Astrocyte (in vitro differentiated cells and primary cell): ENCODE measurements around the gene FUZ. TPM values are rescaled to one million over a fixed set of nuclear protein-coding genes. Genes with fewer than 3 reads are reported as not detected.
"Not testable (repeated sequence)": the region's sequence is repeated elsewhere in the genome, so short reads cannot be mapped to it uniquely, and the experiment has no call there.

ENCODE experiments used
- DNase-seq: peaks from one replicate; pipeline ENCODE4 v3.0.0-alpha.2; 2010; ENCODE audit warnings: low read depth
- FAIRE-seq: peaks from 2 replicates; lab custom pipeline; 2011; peaks lifted over from hg19 to GRCh38; lab: Jason Lieb, UNC
- H2AFZ ChIP-seq: 2 replicates; pipeline ENCODE4 v1.6.0; 2012; ENCODE audit warnings: low read depth, low read length, inconsistent platforms
- H3K27ac ChIP-seq: 2 replicates; pipeline ENCODE4 v1.5.1; 2011; ENCODE audit warnings: low read depth, low read length, inconsistent platforms
- H3K27me3 ChIP-seq: 2 replicates; pipeline ENCODE4 v1.6.0; 2011; ENCODE audit warnings: low read length, inconsistent platforms; ENCODE audit not compliant: insufficient read depth
- H3K36me3 ChIP-seq: 2 replicates; pipeline ENCODE4 v1.5.1; 2011; ENCODE audit warnings: low read length, inconsistent platforms; ENCODE audit not compliant: insufficient read depth
- H3K4me1 ChIP-seq: 2 replicates; pipeline ENCODE4 v1.5.1; 2011; ENCODE audit warnings: low read length, inconsistent platforms; ENCODE audit not compliant: insufficient read depth
- H3K4me2 ChIP-seq: 2 replicates; pipeline ENCODE4 v1.6.0; 2012; ENCODE audit warnings: low read length, inconsistent platforms
- H3K4me3 ChIP-seq: 2 replicates; pipeline ENCODE4 v1.5.1; 2011; ENCODE audit warnings: low read depth, mild to moderate bottlenecking, low read length, inconsistent platforms; ENCODE audit not compliant: insufficient read depth
- H3K79me2 ChIP-seq: 2 replicates; pipeline ENCODE4 v1.6.0; 2012; ENCODE audit warnings: mild to moderate bottlenecking, low read length, inconsistent platforms; ENCODE audit not compliant: insufficient read depth
- H3K9ac ChIP-seq: 2 replicates; pipeline ENCODE4 v1.6.0; 2012; ENCODE audit warnings: mild to moderate bottlenecking, low read length, inconsistent platforms
- H3K9me3 ChIP-seq: 2 replicates; pipeline ENCODE4 v1.5.1; 2012; ENCODE audit warnings: low read depth, mild to moderate bottlenecking, low read length, inconsistent platforms; ENCODE audit not compliant: insufficient read depth
- H4K20me1 ChIP-seq: 2 replicates; pipeline ENCODE4 v1.6.0; 2012; ENCODE audit warnings: low read length, inconsistent platforms; ENCODE audit not compliant: insufficient read depth
- H3K27ac Mint-ChIP-seq: one replicate; pipeline ENCODE4 v1.8.0; 2021; ENCODE audit warnings: mild to moderate bottlenecking, mixed read lengths; ENCODE audit not compliant: unreplicated experiment
- H3K27me3 Mint-ChIP-seq: one replicate; pipeline ENCODE4 v1.8.0; 2021; ENCODE audit warnings: low read depth, mixed read lengths; ENCODE audit not compliant: unreplicated experiment
- H3K36me3 Mint-ChIP-seq: one replicate; pipeline ENCODE4 v1.8.0; 2021; ENCODE audit warnings: low read depth, mixed read lengths; ENCODE audit not compliant: unreplicated experiment
- H3K4me1 Mint-ChIP-seq: one replicate; pipeline ENCODE4 v1.8.0; 2021; ENCODE audit warnings: low read depth, mixed read lengths; ENCODE audit not compliant: unreplicated experiment
- H3K4me3 Mint-ChIP-seq: one replicate; pipeline ENCODE4 v1.8.0; 2021; ENCODE audit warnings: mild to moderate bottlenecking, moderate library complexity, mixed read lengths; ENCODE audit not compliant: unreplicated experiment
- H3K9me3 Mint-ChIP-seq: one replicate; pipeline ENCODE4 v1.8.0; 2021; ENCODE audit warnings: mild to moderate bottlenecking, mixed read lengths; ENCODE audit not compliant: unreplicated experiment
- CTCF ChIP-seq: IDR thresholded peaks from 2 replicates; pipeline ENCODE4 v1.5.1; 2011; ENCODE audit warnings: low read depth, mild to moderate bottlenecking, inconsistent platforms, low read length, moderate library complexity; ENCODE audit not compliant: insufficient read depth
- EZH2 ChIP-seq: IDR thresholded peaks from 2 replicates; pipeline ENCODE4 v1.6.1; 2012; ENCODE audit warnings: mild to moderate bottlenecking, low read length, inconsistent platforms; ENCODE audit not compliant: insufficient read depth
- total RNA-seq: library from RNA; stranded (reverse); gene quantifications from 2 replicates; pipeline ENCODE4 v1.2.1, GENCODE V29; 2021

The FUZ gene
- total RNA-seq, 1 donor from 2014 or later = 9.8 TPM

- FAIRE-seq (no peak), DNase-seq (no peak)
- H3K27ac ChIP-seq = no peak overlapping the region
- no peak overlapping the region for H3K4me3 ChIP-seq
- H3K4me2 ChIP-seq = no peak overlapping the region
- TF ChIP-seq EZH2 = no peak
- no peak for TF ChIP-seq CTCF
- no peaks in the 10 kb centered on the region for H3K9me3 ChIP-seq
- Mint-ChIP-seq H3K4me1 (peaks cover 4% of the 10 kb centered on the region), H3K4me3 (no peak overlapping the region), H3K27me3 (no peaks in the 10 kb centered on the region), H3K27ac (no peak overlapping the region), H3K36me3 (peaks cover 14% of the 10 kb centered on the region), H3K9me3 (peaks cover 4% of the 10 kb centered on the region)
- peaks cover 50% of the 10 kb centered on the region for H3K79me2 ChIP-seq
- peaks cover 51% of the 10 kb centered on the region for H4K20me1 ChIP-seq
- H3K27me3 ChIP-seq = no peaks in the 10 kb centered on the region
- no peak overlapping the region for H2AFZ ChIP-seq
- peaks cover 8% of the 10 kb centered on the region for H3K36me3 ChIP-seq
- H3K4me1 ChIP-seq = no peaks in the 10 kb centered on the region
- no peak overlapping the region for H3K9ac ChIP-seq
Observed at GRCh38 chr19:49824662-49825061, 11.6 kb upstream of the FUZ start.

DNA sequence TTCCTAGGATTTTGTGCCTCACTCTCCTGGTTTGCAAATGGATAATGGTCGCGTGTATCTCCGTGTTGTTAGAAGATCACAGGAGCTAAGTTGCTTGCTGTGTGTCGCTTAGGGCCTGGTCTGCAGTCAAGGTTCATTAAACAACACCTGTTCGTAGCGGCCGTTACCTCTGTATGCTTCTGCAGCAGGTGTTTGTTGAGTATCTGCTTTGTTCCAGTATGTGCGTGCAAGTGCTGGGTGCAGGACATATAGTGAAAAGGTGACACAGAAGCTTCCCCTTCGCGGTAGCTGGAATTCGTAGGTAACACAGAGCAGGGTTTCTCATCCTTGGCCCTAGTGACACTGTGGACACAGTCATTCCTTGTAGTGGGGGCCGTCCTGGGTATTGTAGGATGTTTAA, 10.4 kb upstream of the FUZ start:
- no peak overlapping the region for H3K9ac ChIP-seq
- TF ChIP-seq EZH2 = no peak
- TF ChIP-seq CTCF = no peak
- Mint-ChIP-seq H3K27me3 (no peaks in the 10 kb centered on the region), H3K4me3 (no peak overlapping the region), H3K9me3 (peaks cover 4% of the 10 kb centered on the region), H3K36me3 (peaks cover 14% of the 10 kb centered on the region), H3K27ac (no peak overlapping the region), H3K4me1 (peaks cover 10% of the 10 kb centered on the region)
- H3K36me3 ChIP-seq = peaks cover 8% of the 10 kb centered on the region
- no peaks in the 10 kb centered on the region for H3K4me1 ChIP-seq
- H3K4me2 ChIP-seq = no peak overlapping the region
- H3K79me2 ChIP-seq = peaks cover 62% of the 10 kb centered on the region
- H3K4me3 ChIP-seq = no peak overlapping the region
- no peaks in the 10 kb centered on the region for H3K9me3 ChIP-seq
- peaks cover 54% of the 10 kb centered on the region for H4K20me1 ChIP-seq
- FAIRE-seq (no peak), DNase-seq (no peak)
- no peaks in the 10 kb centered on the region for H3K27me3 ChIP-seq
- H3K27ac ChIP-seq = no peak overlapping the region
- no peak overlapping the region for H2AFZ ChIP-seq

- H3K4me1 ChIP-seq = peaks cover 6% of the 10 kb centered on the region
- no peak for DNase-seq
- no peak overlapping the region for H3K4me2 ChIP-seq
- H3K4me1 Mint-ChIP-seq = peaks cover 10% of the 10 kb centered on the region
- no peaks in the 10 kb centered on the region for H3K9me3 ChIP-seq
- no peak overlapping the region for H3K9ac ChIP-seq
- H3K27me3 ChIP-seq = no peaks in the 10 kb centered on the region
- no peak for TF ChIP-seq EZH2
- TF ChIP-seq CTCF = no peak
- H3K4me3 Mint-ChIP-seq = no peak overlapping the region
- H4K20me1 ChIP-seq = peaks cover 31% of the 10 kb centered on the region
- H3K36me3 Mint-ChIP-seq = peaks cover 3% of the 10 kb centered on the region
- H3K36me3 ChIP-seq = peaks cover 8% of the 10 kb centered on the region
- H3K4me3 ChIP-seq = no peak overlapping the region
- peak overlapping the region; percentile 47 for H3K27ac Mint-ChIP-seq
- FAIRE-seq = no peak
- H3K27ac ChIP-seq = no peak overlapping the region
- no peaks in the 10 kb centered on the region for H3K27me3 Mint-ChIP-seq
- H3K79me2 ChIP-seq = peaks cover 54% of the 10 kb centered on the region
- H3K9me3 Mint-ChIP-seq = no peaks in the 10 kb centered on the region
- H2AFZ ChIP-seq = no peak overlapping the region
Observed at GRCh38 chr19:49820125-49820524, 7.0 kb upstream of the FUZ start.

DNA sequence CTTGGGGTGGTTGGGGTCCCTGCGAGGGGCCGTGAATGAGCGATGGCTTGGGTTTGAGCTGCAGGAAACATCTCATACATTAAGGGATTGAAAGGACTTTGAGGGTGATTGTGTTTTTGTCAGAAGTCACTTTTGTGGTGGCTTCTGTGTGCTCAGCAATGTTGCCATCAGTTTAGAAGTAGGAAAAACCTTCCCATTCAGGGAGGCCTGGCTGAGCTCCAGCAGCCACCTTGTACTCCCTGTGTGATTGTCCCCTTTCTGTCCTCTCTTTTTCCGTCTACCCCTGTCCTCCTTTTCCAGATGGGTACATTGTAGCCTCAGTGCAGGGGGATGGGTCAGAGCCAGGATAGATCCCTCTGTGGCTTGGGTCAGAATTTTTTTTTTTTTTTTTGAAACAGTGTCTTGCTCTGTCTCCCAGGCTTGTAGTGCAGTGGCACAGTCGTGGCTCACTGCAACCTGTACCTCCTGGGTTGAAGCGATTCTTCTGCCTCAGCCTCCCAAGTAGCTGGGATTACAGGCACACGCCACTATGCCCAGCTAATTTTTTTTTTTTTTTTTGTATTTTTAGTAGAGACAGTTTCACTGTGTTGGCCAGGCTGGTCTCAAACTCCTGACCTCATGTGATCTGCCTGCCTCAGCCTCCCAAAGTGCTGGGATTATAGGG, 6.5 kb upstream of the FUZ start:
- Mint-ChIP-seq H3K27ac (peak overlapping the region; percentile 95), H3K4me3 (peak overlapping the region; percentile 93), H3K4me1 (peaks cover 10% of the 10 kb centered on the region)
- not testable (repeated sequence) for H3K36me3 Mint-ChIP-seq, H3K27ac ChIP-seq, FAIRE-seq, H3K36me3 ChIP-seq, H3K9me3 Mint-ChIP-seq, H3K4me1 ChIP-seq, H3K27me3 ChIP-seq, H3K27me3 Mint-ChIP-seq, DNase-seq, H2AFZ ChIP-seq, H3K9me3 ChIP-seq
- Histone ChIP-seq H3K9ac (peak overlapping the region; percentile 96), H3K4me3 (peak overlapping the region; percentile 91), H3K79me2 (peaks cover 48% of the 10 kb centered on the region), H3K4me2 (peak overlapping the region; percentile 95), H4K20me1 (peaks cover 25% of the 10 kb centered on the region)
